OCI-LY3 (cell line): ENCODE results near the gene PHYKPL.

Experiments
- H2AFZ ChIP-seq: fragments of 200-600, 300-600 bp; shearing (Covaris generic); 2 replicates; pipeline ENCODE4 v1.6.0; 2014; ENCODE audit warnings: antibody characterized with exemption, low read depth, low read length
- H3K27ac ChIP-seq: fragments of 200-600, 300-600 bp; sonication (generic); 2 replicates; pipeline ENCODE4 v1.5.1; 2014; ENCODE audit warnings: mild to moderate bottlenecking, low read length, moderate library complexity, mixed read lengths
- H3K27me3 ChIP-seq: fragments of 200-600, 300-600 bp; sonication (generic); 2 replicates; pipeline ENCODE4 v1.6.1; 2014; ENCODE audit warnings: low read depth, low read length, mixed read lengths
- H3K36me3 ChIP-seq: fragments of 200-600, 300-600 bp; sonication (generic); replicated peaks from 2 replicates; pipeline ENCODE3; 2014; ENCODE audit warnings: low read depth, low read length, mixed read lengths
- H3K4me1 ChIP-seq: fragments of 300-600, 200-600 bp; sonication (generic); 2 replicates; pipeline ENCODE4 v1.6.1; 2014; ENCODE audit warnings: low read length, mixed read lengths
- H3K4me2 ChIP-seq: fragments of 200-600, 300-600 bp; sonication (generic); 2 replicates; pipeline ENCODE4 v1.6.1; 2014; ENCODE audit warnings: low read length, mixed read lengths
- H3K4me3 ChIP-seq: fragments of 300-600, 200-600 bp; sonication (generic); 2 replicates; pipeline ENCODE4 v1.5.1; 2014; ENCODE audit warnings: antibody characterized with exemption, mild to moderate bottlenecking, low read length, moderate library complexity
- H3K79me2 ChIP-seq: fragments of 300-600, 200-600 bp; shearing (Covaris generic); 2 replicates; pipeline ENCODE4 v1.6.1; 2014; ENCODE audit warnings: mild to moderate bottlenecking, low read length, mixed read lengths
- H3K9ac ChIP-seq: fragments of 300-600, 200-600 bp; shearing (Covaris generic); 2 replicates; pipeline ENCODE4 v1.6.0; 2014; ENCODE audit warnings: mild to moderate bottlenecking, low read length, moderate library complexity
- H3K9me3 ChIP-seq: fragments of 200-600, 300-600 bp; shearing (Covaris generic); 2 replicates; pipeline ENCODE4 v1.6.1; 2014; ENCODE audit warnings: low read length, mixed read lengths; ENCODE audit not compliant: insufficient read depth
- H4K20me1 ChIP-seq: fragments of 200-600, 300-600 bp; sonication (generic); 2 replicates; pipeline ENCODE4 v1.6.1; 2016; ENCODE audit warnings: low read length, mixed read lengths; ENCODE audit not compliant: insufficient read depth
- CTCF ChIP-seq: fragments of 200-600, 300-600 bp; sonication (generic); IDR thresholded peaks from 2 replicates; pipeline ENCODE4 v1.5.1; 2014; ENCODE audit warnings: antibody characterized with exemption, low read length, low read depth
- EZH2phosphoT487 ChIP-seq: fragments of 200-600 bp; shearing (Covaris generic); IDR thresholded peaks from 2 replicates; pipeline ENCODE4 v1.6.1; 2018; ENCODE audit warnings: antibody characterized with exemption, mixed run types, low read depth

Gene PHYKPL

GRCh38 chr5:178177569-178177968 lies 55.0 kb downstream of the PHYKPL start:
- H3K27ac ChIP-seq = no peak overlapping the region
- no peaks in the 10 kb centered on the region for H3K4me1 ChIP-seq
- TF ChIP-seq EZH2phosphoT487 = no peak
- TF ChIP-seq CTCF = no peak
- no peaks in the 10 kb centered on the region for H3K36me3 ChIP-seq
- no peaks in the 10 kb centered on the region for H3K9me3 ChIP-seq
- H4K20me1 ChIP-seq = no peaks in the 10 kb centered on the region
- H3K9ac ChIP-seq = no peak overlapping the region
- no peak overlapping the region for H3K4me3 ChIP-seq
- no peaks in the 10 kb centered on the region for H3K27me3 ChIP-seq
- H2AFZ ChIP-seq = no peak overlapping the region
- H3K79me2 ChIP-seq = no peaks in the 10 kb centered on the region
- H3K4me2 ChIP-seq = no peak overlapping the region

GRCh38 chr5:178176791-178177190 lies 55.8 kb downstream of the PHYKPL start:
- H4K20me1 ChIP-seq = no peaks in the 10 kb centered on the region
- H3K9ac ChIP-seq = no peak overlapping the region
- H3K27ac ChIP-seq = no peak overlapping the region
- H3K36me3 ChIP-seq = no peaks in the 10 kb centered on the region
- H3K9me3 ChIP-seq = no peaks in the 10 kb centered on the region
- H2AFZ ChIP-seq = no peak overlapping the region
- no peaks in the 10 kb centered on the region for H3K79me2 ChIP-seq
- no peaks in the 10 kb centered on the region for H3K4me1 ChIP-seq
- H3K27me3 ChIP-seq = no peaks in the 10 kb centered on the region
- no peak overlapping the region for H3K4me2 ChIP-seq
- H3K4me3 ChIP-seq = no peak overlapping the region
- TF ChIP-seq CTCF = no peak
- TF ChIP-seq EZH2phosphoT487 = no peak

- no peaks in the 10 kb centered on the region for H3K9me3 ChIP-seq
- no peaks in the 10 kb centered on the region for H3K4me1 ChIP-seq
- no peak overlapping the region for H3K4me3 ChIP-seq
- H3K4me2 ChIP-seq = no peak overlapping the region
- no peaks in the 10 kb centered on the region for H3K27me3 ChIP-seq
- H4K20me1 ChIP-seq = no peaks in the 10 kb centered on the region
- no peak overlapping the region for H3K27ac ChIP-seq
- H3K79me2 ChIP-seq = no peaks in the 10 kb centered on the region
- no peak overlapping the region for H2AFZ ChIP-seq
- no peak overlapping the region for H3K9ac ChIP-seq
- H3K36me3 ChIP-seq = no peaks in the 10 kb centered on the region
- no peak for TF ChIP-seq CTCF
- no peak for TF ChIP-seq EZH2phosphoT487
Observed at GRCh38 chr5:178174456-178174855, 58.1 kb downstream of the PHYKPL start.

- no peaks in the 10 kb centered on the region for H3K36me3 ChIP-seq
- no peaks in the 10 kb centered on the region for H3K9me3 ChIP-seq
- no peak overlapping the region for H3K9ac ChIP-seq
- no peaks in the 10 kb centered on the region for H3K27me3 ChIP-seq
- H4K20me1 ChIP-seq = no peaks in the 10 kb centered on the region
- H3K4me1 ChIP-seq = peaks cover 3% of the 10 kb centered on the region; the same call in 1 of the 2 replicates
- H3K4me2 ChIP-seq = no peak overlapping the region
- H3K27ac ChIP-seq = no peak overlapping the region
- no peak overlapping the region for H2AFZ ChIP-seq
- H3K4me3 ChIP-seq = no peak overlapping the region
- no peak for TF ChIP-seq EZH2phosphoT487
- no peak for TF ChIP-seq CTCF
- no peaks in the 10 kb centered on the region for H3K79me2 ChIP-seq
Observed at GRCh38 chr5:178170455-178170854, 62.1 kb downstream of the PHYKPL start.
